Skeletal muscle satellite cell (primary cell): ENCODE measurements around the gene MIA.

Experiments
- H3K27me3 ChIP-seq: 2 replicates; pipeline ENCODE4 v1.7.0; 2013; ENCODE audit warnings: low read length; ENCODE audit not compliant: control insufficient read depth, insufficient read depth
- H3K36me3 ChIP-seq: 2 replicates; pipeline ENCODE4 v1.7.0; 2013; ENCODE audit warnings: mild to moderate bottlenecking, control low read depth, low read length; ENCODE audit not compliant: insufficient read depth
- H3K4me1 ChIP-seq: 2 replicates; pipeline ENCODE4 v1.7.0; 2013; ENCODE audit warnings: low read length; ENCODE audit not compliant: control insufficient read depth, insufficient read depth
- H3K4me2 ChIP-seq: 2 replicates; pipeline ENCODE4 v1.7.0; 2013; ENCODE audit warnings: mild to moderate bottlenecking, low read length
- H3K4me3 ChIP-seq: 2 replicates; pipeline ENCODE4 v1.7.0; 2013; ENCODE audit warnings: low read length
- H3K9ac ChIP-seq: 2 replicates; pipeline ENCODE4 v1.7.0; 2013; ENCODE audit warnings: mild to moderate bottlenecking, low read depth, low read length, moderate library complexity
- H3K9me3 ChIP-seq: replicated peaks from 2 replicates; pipeline ENCODE4 v1.7.0; 2013; ENCODE audit warnings: mild to moderate bottlenecking, control low read depth, low read length

MIA gene

GRCh38 chr19:40800997-40801377 is 25.7 kb downstream of the MIA start:
- Histone ChIP-seq H3K4me2 (peak overlapping the region; percentile 95), H3K9ac (peak overlapping the region; percentile 94), H3K4me1 (peaks cover 55% of the 10 kb centered on the region)

DNA sequence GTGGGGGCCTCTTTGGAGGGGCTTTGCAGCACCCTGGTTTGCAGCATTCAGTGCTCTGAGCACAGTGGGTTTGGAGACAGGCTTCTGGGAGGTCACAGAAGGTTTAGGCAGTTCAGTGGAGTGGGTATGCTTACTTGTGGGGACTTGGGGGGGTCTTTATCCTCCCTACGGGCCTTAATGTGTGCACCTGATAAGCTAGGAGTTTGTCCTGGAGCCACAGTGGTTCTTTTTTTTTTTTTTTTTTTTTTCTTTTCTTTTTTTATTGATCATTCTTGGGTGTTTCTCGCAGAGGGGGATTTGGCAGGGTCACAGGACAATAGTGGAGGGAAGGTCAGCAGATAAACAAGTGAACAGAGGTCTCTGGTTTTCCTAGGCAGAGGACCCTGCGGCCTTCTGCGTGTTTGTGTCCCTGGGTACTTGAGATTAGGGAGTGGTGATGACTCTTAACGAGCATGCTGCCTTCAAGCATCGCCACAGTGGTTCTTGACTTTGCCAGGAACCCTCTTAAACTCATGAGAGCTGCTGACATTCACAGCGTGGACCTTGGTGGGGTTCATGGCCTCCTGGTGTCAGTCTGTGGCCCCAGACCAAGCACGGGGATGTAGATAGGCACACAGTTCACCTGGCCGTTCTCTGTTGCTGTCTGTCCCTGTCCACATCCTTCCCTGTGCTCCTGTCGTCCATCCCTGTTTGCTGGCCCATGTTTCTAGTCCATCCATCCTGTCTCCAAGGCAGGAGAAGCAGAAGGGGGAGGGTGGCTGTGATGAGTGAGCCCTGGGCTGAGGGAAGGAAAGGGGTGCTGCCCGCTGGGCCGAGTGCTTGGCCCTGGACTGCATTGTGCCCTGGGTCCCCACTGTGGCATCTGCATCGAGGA is 26.3 kb downstream of the MIA start:
- H3K4me2 ChIP-seq, result peak overlapping the region; percentile 95
- no peaks in the 10 kb centered on the region for H3K9me3 ChIP-seq
- peak overlapping the region; percentile 98 for H3K4me3 ChIP-seq
- H3K9ac ChIP-seq, result peak overlapping the region; percentile 94
- peaks cover 62% of the 10 kb centered on the region for H3K4me1 ChIP-seq
- H3K27me3 ChIP-seq, result no peaks in the 10 kb centered on the region
- H3K36me3 ChIP-seq, result peaks cover 54% of the 10 kb centered on the region

More at GRCh38 chr19:40800997-40801377, 25.7 kb downstream of the MIA start:
- no peaks in the 10 kb centered on the region for H3K9me3 ChIP-seq
- H3K4me3 ChIP-seq, result peak overlapping the region; percentile 98
- peaks cover 54% of the 10 kb centered on the region for H3K36me3 ChIP-seq
- no peaks in the 10 kb centered on the region for H3K27me3 ChIP-seq

GRCh38 chr19:40802300-40803169 is 27.2 kb downstream of the MIA start:
- Histone ChIP-seq H3K9ac (peak overlapping the region; percentile 39), H3K4me3 (peak overlapping the region; percentile 60), H3K27me3 (no peaks in the 10 kb centered on the region), H3K9me3 (no peaks in the 10 kb centered on the region), H3K4me2 (peak overlapping the region; percentile 95), H3K4me1 (peaks cover 63% of the 10 kb centered on the region), H3K36me3 (peaks cover 59% of the 10 kb centered on the region)

- Histone ChIP-seq H3K36me3 (peaks cover 67% of the 10 kb centered on the region), H3K9ac (peak overlapping the region; percentile 39), H3K9me3 (no peaks in the 10 kb centered on the region), H3K4me2 (peak overlapping the region; percentile 95), H3K4me1 (peaks cover 55% of the 10 kb centered on the region), H3K27me3 (no peaks in the 10 kb centered on the region), H3K4me3 (peak overlapping the region; percentile 60)
Measured at GRCh38 chr19:40803170-40803856, 28.0 kb downstream of the MIA start.

DNA sequence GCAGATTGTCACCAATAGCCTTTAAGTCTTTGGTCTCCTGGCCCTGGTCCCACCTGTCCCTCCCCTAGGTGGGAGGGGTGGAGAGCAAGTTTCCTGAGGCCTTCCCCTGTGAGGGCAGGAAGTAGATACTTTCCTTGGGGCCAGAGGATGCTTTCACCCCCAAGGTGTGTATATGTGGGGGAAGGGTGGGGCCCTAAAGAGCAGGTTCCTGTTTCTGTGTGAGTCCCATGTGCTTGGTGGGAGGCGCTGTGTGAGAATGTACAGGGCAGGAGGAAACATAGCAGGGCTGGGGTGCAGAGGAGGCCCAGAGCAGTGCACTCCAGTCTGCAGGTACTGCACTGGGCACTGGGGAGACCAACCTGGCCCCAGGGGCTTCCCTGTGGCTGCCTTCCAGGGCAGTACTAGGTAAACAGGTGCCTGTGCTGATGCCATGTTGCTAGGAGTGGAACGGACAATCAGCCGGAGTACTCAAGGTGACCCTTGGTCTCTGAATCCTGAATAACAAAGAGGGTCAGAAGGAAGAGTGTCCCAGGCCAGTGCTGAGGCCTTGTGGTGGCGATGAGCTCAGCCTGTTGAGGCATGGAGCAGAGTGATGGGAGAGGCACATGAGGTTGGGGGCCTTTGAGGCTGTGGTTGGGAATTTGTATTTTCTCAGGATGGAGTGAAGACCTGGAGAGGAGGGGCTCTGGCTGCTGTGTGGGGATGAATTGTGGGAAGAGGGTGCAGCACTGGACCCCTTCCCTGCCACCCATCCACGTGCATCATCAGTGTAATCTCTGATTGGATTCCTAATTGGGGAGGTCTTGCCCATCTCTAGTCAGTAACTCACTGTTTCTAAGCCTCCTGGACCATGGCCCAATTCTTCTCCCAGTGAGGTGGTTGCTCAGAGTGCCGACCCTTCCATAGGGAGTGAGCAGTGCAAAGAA is 28.8 kb downstream of the MIA start:
- H3K4me2 ChIP-seq, result peak overlapping the region; percentile 95
- no peak overlapping the region for H3K9ac ChIP-seq
- H3K4me1 ChIP-seq, result peaks cover 55% of the 10 kb centered on the region
- no peak overlapping the region for H3K4me3 ChIP-seq
- H3K9me3 ChIP-seq, result no peaks in the 10 kb centered on the region
- H3K36me3 ChIP-seq, result peaks cover 73% of the 10 kb centered on the region
- no peaks in the 10 kb centered on the region for H3K27me3 ChIP-seq

GRCh38 chr19:40804783-40805242 is 29.5 kb downstream of the MIA start:
- no peaks in the 10 kb centered on the region for H3K9me3 ChIP-seq
- no peak overlapping the region for H3K4me3 ChIP-seq
- peaks cover 55% of the 10 kb centered on the region for H3K4me1 ChIP-seq
- peak overlapping the region; percentile 4 for H3K4me2 ChIP-seq
- H3K9ac ChIP-seq, result no peak overlapping the region
- H3K27me3 ChIP-seq, result no peaks in the 10 kb centered on the region
- H3K36me3 ChIP-seq, result peaks cover 80% of the 10 kb centered on the region

DNA sequence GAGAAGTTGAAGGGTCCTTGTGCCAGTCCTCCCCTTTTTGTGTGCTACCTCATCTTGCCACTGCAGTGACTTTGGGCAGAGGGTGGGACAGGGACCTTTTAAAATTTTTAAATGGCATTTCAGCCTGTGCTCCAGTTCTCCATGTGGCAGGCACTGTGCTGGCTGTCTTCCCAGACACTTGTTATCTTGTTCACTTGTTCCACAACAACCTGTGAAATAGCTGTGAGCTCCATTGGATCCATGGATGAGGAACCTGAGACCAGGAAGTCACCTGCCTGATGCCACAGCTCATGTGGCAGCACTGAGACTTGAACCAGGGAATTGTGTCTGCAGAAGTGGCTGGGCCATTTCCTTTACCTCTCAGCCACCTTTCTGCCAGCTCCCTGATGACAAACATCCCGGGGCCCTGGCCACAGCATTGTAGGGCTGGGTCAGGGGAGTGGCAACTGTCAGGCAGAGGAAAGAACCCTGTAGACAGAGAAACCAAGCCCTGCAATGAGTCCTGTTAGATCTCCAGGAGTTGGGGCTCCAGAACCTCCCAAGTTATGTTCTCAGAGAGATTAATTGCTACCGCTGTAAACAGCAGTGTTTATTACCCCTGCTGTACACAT is 30.0 kb downstream of the MIA start:
- H3K4me2 ChIP-seq, result peak overlapping the region; percentile 4
- H3K4me3 ChIP-seq, result no peak overlapping the region
- no peaks in the 10 kb centered on the region for H3K9me3 ChIP-seq
- no peaks in the 10 kb centered on the region for H3K27me3 ChIP-seq
- H3K4me1 ChIP-seq, result peaks cover 53% of the 10 kb centered on the region
- no peak overlapping the region for H3K9ac ChIP-seq
- peaks cover 79% of the 10 kb centered on the region for H3K36me3 ChIP-seq

- H3K4me2 ChIP-seq, result peak overlapping the region; percentile 29
- peak overlapping the region; percentile 31 for H3K4me3 ChIP-seq
- H3K36me3 ChIP-seq, result peaks cover 68% of the 10 kb centered on the region
- no peaks in the 10 kb centered on the region for H3K27me3 ChIP-seq
- no peaks in the 10 kb centered on the region for H3K9me3 ChIP-seq
- H3K9ac ChIP-seq, result peak overlapping the region; percentile 17
- peaks cover 52% of the 10 kb centered on the region for H3K4me1 ChIP-seq
Measured at GRCh38 chr19:40806423-40807146, 31.3 kb downstream of the MIA start.

- Histone ChIP-seq H3K36me3 (peaks cover 61% of the 10 kb centered on the region), H3K4me1 (peaks cover 45% of the 10 kb centered on the region), H3K4me2 (peak overlapping the region; percentile 29), H3K9me3 (no peaks in the 10 kb centered on the region), H3K27me3 (no peaks in the 10 kb centered on the region), H3K9ac (no peak overlapping the region), H3K4me3 (no peak overlapping the region)
Measured at GRCh38 chr19:40807147-40808020, 32.1 kb downstream of the MIA start.
